ENCODE measurements around the gene TRAPPC13.
"Not testable (repeated sequence)": the region's sequence is repeated elsewhere in the genome, so short reads cannot be mapped to it uniquely, and the experiment has no call there.

The TRAPPC13 gene

GRCh38 chr5:65674749-65675148 lies 49.9 kb downstream of the TRAPPC13 start:
- no peak overlapping the region for H3K4me3 ChIP-seq

GRCh38 chr5:65676056-65676455 lies 51.2 kb downstream of the TRAPPC13 start:
- not testable (repeated sequence) for H3K4me3 ChIP-seq, H3K27ac ChIP-seq

More at GRCh38 chr5:65674749-65675148, 49.9 kb downstream of the TRAPPC13 start:
- no peak overlapping the region for H3K27ac ChIP-seq

GRCh38 chr5:65682148-65682547 lies 57.3 kb downstream of the TRAPPC13 start:
- no peak overlapping the region for H3K4me3 ChIP-seq

GRCh38 chr5:65693121-65693520 lies 68.3 kb downstream of the TRAPPC13 start:
- Histone ChIP-seq H3K4me3 (no peak overlapping the region), H3K27ac (no peak overlapping the region)

More at GRCh38 chr5:65682148-65682547, 57.3 kb downstream of the TRAPPC13 start:
- no peak overlapping the region for H3K27ac ChIP-seq

GRCh38 chr5:65695162-65695755 lies 70.4 kb downstream of the TRAPPC13 start:
- H3K27ac ChIP-seq: no peak overlapping the region
- H3K4me3 ChIP-seq: no peak overlapping the region

- no peak overlapping the region for H3K27ac ChIP-seq
- H3K4me3 ChIP-seq: no peak overlapping the region
Observed at GRCh38 chr5:65695896-65696295, 71.1 kb downstream of the TRAPPC13 start.

GRCh38 chr5:65696892-65697291 lies 72.1 kb downstream of the TRAPPC13 start:
- H3K27ac ChIP-seq: no peak overlapping the region

GRCh38 chr5:65699338-65699737 lies 74.5 kb downstream of the TRAPPC13 start:
- no peak overlapping the region for H3K4me3 ChIP-seq
- H3K27ac ChIP-seq: no peak overlapping the region

More at GRCh38 chr5:65696892-65697291, 72.1 kb downstream of the TRAPPC13 start:
- no peak overlapping the region for H3K4me3 ChIP-seq

- Histone ChIP-seq H3K4me3 (no peak overlapping the region), H3K27ac (no peak overlapping the region)
Observed at GRCh38 chr5:65702036-65702435, 77.2 kb downstream of the TRAPPC13 start.

GRCh38 chr5:65704621-65705239 lies 79.9 kb downstream of the TRAPPC13 start:
- H3K27ac ChIP-seq: no peak overlapping the region

GRCh38 chr5:65707663-65708062 lies 82.8 kb downstream of the TRAPPC13 start:
- Histone ChIP-seq H3K4me3 (no peak overlapping the region), H3K27ac (no peak overlapping the region)

More at GRCh38 chr5:65704621-65705239, 79.9 kb downstream of the TRAPPC13 start:
- H3K4me3 ChIP-seq: no peak overlapping the region

- Histone ChIP-seq H3K27ac (no peak overlapping the region), H3K4me3 (no peak overlapping the region)
Observed at GRCh38 chr5:65708145-65708544, 83.3 kb downstream of the TRAPPC13 start.
